GM12878 (cell line): ENCODE data around the gene CLDN6. TPM values are rescaled to one million over a fixed set of nuclear protein-coding genes. Genes with fewer than 3 reads are reported as not detected.

Experiments used
- ATAC-seq: fragments of 200-7000 bp; cut with Tn5 transposase; 3 replicates; pipeline ENCODE4 v1.9.1; 2020; ENCODE audit warnings: mild to moderate bottlenecking, moderate library complexity
- BruUV-seq: library from RNA; stranded (reverse); fragments of 400-500 nt; replicated peaks from 2 replicates; lab custom pipeline; 2021; lab: Mats Ljungman, UMichigan
- CTCF ChIA-PET: fragments of 300-600 bp; sonication (Branson Sonifier 250); formaldehyde crosslinking; extraction: SDS; loops from one replicate; lab custom pipeline; 2021; ENCODE audit warnings: inconsistent platforms; lab: Yijun Ruan, JAX
- POLR2A ChIA-PET: fragments of 350-600 bp; formaldehyde crosslinking; extraction: SDS; loops from one replicate; lab custom pipeline; 2021; ENCODE audit warnings: inconsistent platforms; lab: Charles Lee
- RAD21 ChIA-PET: fragments of 300-600 bp; sonication (Branson Sonifier 250); formaldehyde crosslinking; loops from one replicate; lab custom pipeline; 2023; ENCODE audit warnings: antibody characterized with exemption; ENCODE audit not compliant: unreplicated experiment; lab: Charles Lee
- SMC1A ChIA-PET: fragments of 300-600 bp; sonication (Branson Sonifier 250); formaldehyde crosslinking; loops from one replicate; lab custom pipeline; 2023; ENCODE audit not compliant: unreplicated experiment, uncharacterized antibody; lab: Charles Lee
- DNase-seq: peaks from one replicate; pipeline ENCODE4 v3.0.0-alpha.2; 2011; ENCODE audit warnings: low read depth, low spot score
- FAIRE-seq: peaks from 3 replicates; lab custom pipeline; 2011; peaks lifted over from hg19 to GRCh38; lab: Jason Lieb, UNC
- H2AFZ ChIP-seq: 2 replicates; pipeline ENCODE4 v1.6.0; 2011; ENCODE audit warnings: low read depth, low read length, control low read depth; ENCODE audit not compliant: control insufficient read depth
- H3K27ac ChIP-seq: 2 replicates; pipeline ENCODE4 v1.5.1; 2011; ENCODE audit warnings: control low read depth; ENCODE audit not compliant: control insufficient read depth, insufficient read depth
- H3K27me3 ChIP-seq, 2 experiments: replicated peaks in 1 of 2; 2 replicates each; pipeline versions ENCODE4 v1.6.0 to v1.6.1; 2011; ENCODE audit warnings: low read length in 1 of 2; ENCODE audit not compliant: control insufficient read depth in 2 of 2, insufficient read depth in 2 of 2
- H3K36me3 ChIP-seq, 2 experiments: 2 replicates each; pipeline ENCODE4 v1.5.1; 2011; ENCODE audit warnings: low read length in 1 of 2; ENCODE audit not compliant: control insufficient read depth in 2 of 2, insufficient read depth in 2 of 2
- H3K4me1 ChIP-seq: 2 replicates; pipeline ENCODE4 v1.6.1; 2011; ENCODE audit warnings: mild to moderate bottlenecking, low read length, moderate library complexity, mixed read lengths; ENCODE audit not compliant: control insufficient read depth, insufficient read depth
- H3K4me2 ChIP-seq: 2 replicates; pipeline ENCODE4 v1.6.0; 2011; ENCODE audit warnings: control low read depth; ENCODE audit not compliant: control insufficient read depth, insufficient read depth
- H3K4me3 ChIP-seq: fragments of 200-600 bp; sonication (generic); 2 replicates; pipeline ENCODE4 v1.5.1; 2016
- H3K79me2 ChIP-seq: 2 replicates; pipeline ENCODE4 v1.6.0; 2011; ENCODE audit warnings: low read length; ENCODE audit not compliant: control insufficient read depth, insufficient read depth
- H3K9ac ChIP-seq: 2 replicates; pipeline ENCODE4 v1.8.0; 2011; ENCODE audit warnings: low read length, control low read depth, mixed read lengths; ENCODE audit not compliant: control insufficient read depth, insufficient read depth
- H3K9me3 ChIP-seq: replicated peaks from 3 replicates; pipeline ENCODE4 v1.5.1; 2011; ENCODE audit warnings: mild to moderate bottlenecking, low read length; ENCODE audit not compliant: control insufficient read depth, insufficient read depth
- H4K20me1 ChIP-seq: 2 replicates; pipeline ENCODE4 v1.6.0; 2011; ENCODE audit not compliant: control insufficient read depth, insufficient read depth
- DPF2 ChIP-seq: fragments of 450-650 bp; IDR thresholded peaks from 2 replicates; pipeline ENCODE4 v1.6.1; 2017; ENCODE audit warnings: mild to moderate bottlenecking
- EED ChIP-seq: sonication (generic); IDR thresholded peaks from 2 replicates; pipeline ENCODE4 v1.6.1; 2016; ENCODE audit warnings: antibody characterized with exemption, low read depth
- EGR1 ChIP-seq, 2 experiments: IDR thresholded peaks; 1 replicate in 1 of 2; 2 replicates in 1 of 2; pipeline ENCODE4 v1.6.1; 2011 to 2012; ENCODE audit warnings: low read depth in 2 of 2, low read length in 2 of 2, borderline replicate concordance in 1 of 2, mild to moderate bottlenecking in 1 of 2, moderate library complexity in 1 of 2
- EZH2 ChIP-seq: IDR thresholded peaks from 2 replicates; pipeline ENCODE4 v1.6.1; 2012; ENCODE audit warnings: low read depth, mild to moderate bottlenecking, control low read depth, inconsistent platforms, low read length, borderline replicate concordance; ENCODE audit not compliant: control insufficient read depth
- MYB ChIP-seq: fragments of 150-350 bp; IDR thresholded peaks from 2 replicates; pipeline ENCODE4 v1.6.1; 2014; ENCODE audit warnings: mild to moderate bottlenecking, low read depth, low read length, borderline replicate concordance
- NFXL1 ChIP-seq: fragments of 450-650 bp; IDR thresholded peaks from 2 replicates; pipeline ENCODE4 v1.6.1; 2017; ENCODE audit warnings: antibody characterized with exemption, mild to moderate bottlenecking, borderline replicate concordance
- SIN3A ChIP-seq: IDR thresholded peaks from 2 replicates; pipeline ENCODE4 v1.6.1; 2012; ENCODE audit warnings: low read depth, low read length, improper control_type of control experiment
- SUZ12 ChIP-seq: fragments of 200-600 bp; sonication (generic); IDR thresholded peaks from one replicate; pipeline ENCODE4 v1.6.1; 2018; ENCODE audit warnings: antibody characterized with exemption, mild to moderate bottlenecking; ENCODE audit not compliant: unreplicated experiment
- YY1 ChIP-seq: IDR thresholded peaks from 2 replicates; pipeline ENCODE4 v1.6.1; 2011; ENCODE audit warnings: low read depth, mild to moderate bottlenecking, low read length
- ZSCAN29 ChIP-seq: fragments of 450-650 bp; IDR thresholded peaks from 2 replicates; pipeline ENCODE4 v1.6.1; 2017; ENCODE audit warnings: mild to moderate bottlenecking, moderate library complexity
- WGBS: methylation state at CpG from one replicate; pipeline ENCODE4 v1.1.6; 2016; ENCODE audit warnings: low lambda C conversion rate; ENCODE audit not compliant: insufficient replicate concordance, insufficient coverage; ENCODE audit errors: missing lambda C conversion rate; 5-methylcytosine and 5-hydroxymethylcytosine counted together
- in situ Hi-C: fragments of 300-500 bp; cut with MboI; formaldehyde crosslinking; loops from 9 replicates; pipeline ENCODE4 v1.14.3; 2018; ENCODE audit warnings: mixed read lengths
- intact Hi-C: fragments of 100-400 bp; cut with micrococcal nuclease; formaldehyde crosslinking; loops from one replicate; pipeline ENCODE4 v1.14.2; 2022; ENCODE audit not compliant: unreplicated experiment
- polyA plus RNA-seq, 11 experiments: library from polyadenylated mRNA; depleted of rRNA in 4 of 11; unstranded in 6 of 11; stranded (reverse) in 5 of 11; fragments of >200 nt; fragmentation: Nextera tagmentation in 4 of 11; fragmentation: Illumina TruSeq in 1 of 11; extraction: Ambion mirVana in 4 of 11; extraction: Trizol in 1 of 11; gene quantifications; 1 replicate in 1 of 11; 2 replicates in 10 of 11; pipeline versions ENCODE4 v1.2.1 to v1.2.3, GENCODE V29; 2011 to 2016; ENCODE audit warnings: inconsistent platforms in 2 of 11, missing spikeins in 2 of 11, low read depth in 1 of 11
- total RNA-seq, 4 experiments: library from RNA; depleted of rRNA in 3 of 4; stranded (reverse); fragments of >200 nt in 3 of 4; fragmentation: Illumina TruSeq in 1 of 4; extraction: Trizol in 1 of 4; gene quantifications; 2 replicates each; pipeline versions ENCODE4 v1.2.1 to v1.2.3, GENCODE V29; 2013 to 2021
- TF ChIP-seq, protein P1 (sequence below): IDR thresholded peaks from 2 replicates; pipeline ENCODE4 v1.6.1; 2012; ENCODE audit warnings: low read depth, low read length, improper control_type of control experiment
- TF ChIP-seq, protein P2 (sequence below): fragments of 450-650 bp; IDR thresholded peaks from 2 replicates; pipeline ENCODE4 v1.6.1; 2018; ENCODE audit warnings: mild to moderate bottlenecking, low read depth, moderate library complexity; ENCODE audit not compliant: partially characterized antibody
- TF ChIP-seq, protein P3 (sequence below): fragments of 150-350 bp; IDR thresholded peaks from 2 replicates; pipeline ENCODE4 v1.6.1; 2014; ENCODE audit warnings: mild to moderate bottlenecking, low read depth, low read length

CLDN6 gene
- total and polyA plus RNA-seq, 10 of the 15 experiments (the other 5 are each of a cell fraction or from before 2014, with no cell fraction given) = 0.15 to 0.26 (median 0.23) TPM; not detected in 7

DNA sequence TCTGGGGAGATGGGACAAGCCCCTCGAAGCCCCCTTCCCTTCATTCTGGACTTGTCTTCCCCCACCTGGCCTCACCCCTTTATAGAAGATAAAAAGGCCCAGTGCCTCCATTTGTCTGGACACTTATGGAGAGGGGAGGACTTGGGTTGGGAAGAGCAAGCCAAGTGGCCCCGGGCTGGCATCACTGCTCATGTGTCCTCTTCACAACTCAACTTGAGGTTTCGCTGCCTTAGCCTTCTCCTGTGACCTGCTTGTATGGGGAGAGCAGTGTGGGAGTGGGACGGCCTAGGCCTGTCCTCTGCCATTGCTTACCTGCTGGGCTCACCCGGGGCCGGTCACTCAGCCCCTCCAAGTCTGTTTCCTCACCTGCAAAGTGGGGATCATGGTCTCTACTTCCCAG is 47.4 kb downstream of the CLDN6 start:
- TF ChIP-seq YY1 = no peak
- TF ChIP-seq EZH2 = no peak
- TF ChIP-seq, protein P1, sequence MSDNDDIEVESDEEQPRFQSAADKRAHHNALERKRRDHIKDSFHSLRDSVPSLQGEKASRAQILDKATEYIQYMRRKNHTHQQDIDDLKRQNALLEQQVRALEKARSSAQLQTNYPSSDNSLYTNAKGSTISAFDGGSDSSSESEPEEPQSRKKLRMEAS = no peak
- TF ChIP-seq NFXL1 = no peak
- TF ChIP-seq EED = no peak
- TF ChIP-seq ZSCAN29 = no peak
- TF ChIP-seq SIN3A = no peak
- TF ChIP-seq, protein P2, sequence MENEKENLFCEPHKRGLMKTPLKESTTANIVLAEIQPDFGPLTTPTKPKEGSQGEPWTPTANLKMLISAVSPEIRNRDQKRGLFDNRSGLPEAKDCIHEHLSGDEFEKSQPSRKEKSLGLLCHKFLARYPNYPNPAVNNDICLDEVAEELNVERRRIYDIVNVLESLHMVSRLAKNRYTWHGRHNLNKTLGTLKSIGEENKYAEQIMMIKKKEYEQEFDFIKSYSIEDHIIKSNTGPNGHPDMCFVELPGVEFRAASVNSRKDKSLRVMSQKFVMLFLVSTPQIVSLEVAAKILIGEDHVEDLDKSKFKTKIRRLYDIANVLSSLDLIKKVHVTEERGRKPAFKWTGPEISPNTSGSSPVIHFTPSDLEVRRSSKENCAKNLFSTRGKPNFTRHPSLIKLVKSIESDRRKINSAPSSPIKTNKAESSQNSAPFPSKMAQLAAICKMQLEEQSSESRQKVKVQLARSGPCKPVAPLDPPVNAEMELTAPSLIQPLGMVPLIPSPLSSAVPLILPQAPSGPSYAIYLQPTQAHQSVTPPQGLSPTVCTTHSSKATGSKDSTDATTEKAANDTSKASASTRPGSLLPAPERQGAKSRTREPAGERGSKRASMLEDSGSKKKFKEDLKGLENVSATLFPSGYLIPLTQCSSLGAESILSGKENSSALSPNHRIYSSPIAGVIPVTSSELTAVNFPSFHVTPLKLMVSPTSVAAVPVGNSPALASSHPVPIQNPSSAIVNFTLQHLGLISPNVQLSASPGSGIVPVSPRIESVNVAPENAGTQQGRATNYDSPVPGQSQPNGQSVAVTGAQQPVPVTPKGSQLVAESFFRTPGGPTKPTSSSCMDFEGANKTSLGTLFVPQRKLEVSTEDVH = no peak
- no peak for TF ChIP-seq DPF2
- TF ChIP-seq MYB = no peak
- TF ChIP-seq SUZ12 = no peak
- TF ChIP-seq, protein P3, sequence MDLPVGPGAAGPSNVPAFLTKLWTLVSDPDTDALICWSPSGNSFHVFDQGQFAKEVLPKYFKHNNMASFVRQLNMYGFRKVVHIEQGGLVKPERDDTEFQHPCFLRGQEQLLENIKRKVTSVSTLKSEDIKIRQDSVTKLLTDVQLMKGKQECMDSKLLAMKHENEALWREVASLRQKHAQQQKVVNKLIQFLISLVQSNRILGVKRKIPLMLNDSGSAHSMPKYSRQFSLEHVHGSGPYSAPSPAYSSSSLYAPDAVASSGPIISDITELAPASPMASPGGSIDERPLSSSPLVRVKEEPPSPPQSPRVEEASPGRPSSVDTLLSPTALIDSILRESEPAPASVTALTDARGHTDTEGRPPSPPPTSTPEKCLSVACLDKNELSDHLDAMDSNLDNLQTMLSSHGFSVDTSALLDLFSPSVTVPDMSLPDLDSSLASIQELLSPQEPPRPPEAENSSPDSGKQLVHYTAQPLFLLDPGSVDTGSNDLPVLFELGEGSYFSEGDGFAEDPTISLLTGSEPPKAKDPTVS = no peak
- no peak for TF ChIP-seq EGR1 (IDR thresholded peaks at IDR 0.05; ENCODE audit: borderline replicate concordance in 1 of 2, low read depth in 2 of 2, low read length in 2 of 2)
- POLR2A ChIA-PET = interaction anchor here (2.0 kb wide), 1 partner anchor 10 kb away, joined by 18 read pairs; the partner anchor contains the start of gene PKMYT1
- in situ Hi-C loops (no loop called here), intact Hi-C loops (no loop called here)
- no TSS peak for BruUV-seq
- Histone ChIP-seq H3K27ac (0 out of 2 replicates have a peak overlapping the region, but pooled peaks have one; percentile 78), H3K9me3 (no peaks in the 10 kb centered on the region), H3K4me3 (peak overlapping the region; percentile 91), H3K4me1 (peaks cover 20% of the 10 kb centered on the region), H3K4me2 (peak overlapping the region; percentile 84), H3K9ac (peak overlapping the region; percentile 80; the same call in 1 of the 2 replicates), H3K36me3 (peaks cover 4 to 19% of the 10 kb centered on the region in 2 experiments; a peak in 3 of 4 replicates), H2AFZ (no peak overlapping the region), H4K20me1 (no peaks in the 10 kb centered on the region), H3K27me3 (no peaks in the 10 kb centered on the region), H3K79me2 (peaks cover 16% of the 10 kb centered on the region)
- FAIRE-seq = no peak
- 36% methylated on average over 5 of the region's 6 CpGs for whole genome bisulfite sequencing
- SMC1A ChIA-PET = interaction anchor here (1.2 to 1.3 kb wide), 2 partner anchors 8 to 13 kb away, joined by 3 to 5 read pairs; no protein-coding TSS in a partner anchor
- CTCF ChIA-PET = interaction anchor here (0.6 to 1.7 kb wide), 13 partner anchors 9 to 102 kb away, joined by 3 to 13 read pairs (median 4); partner anchors contain the start of gene PKMYT1
- RAD21 ChIA-PET = interaction anchor here (0.6 to 1.7 kb wide), 5 partner anchors 10 to 131 kb away, joined by 3 to 6 read pairs (median 3); partner anchors contain the start of gene PKMYT1
- DNase-seq = no peak
- no peak for ATAC-seq
